ENCODE results near the gene RHOV.

DNA sequence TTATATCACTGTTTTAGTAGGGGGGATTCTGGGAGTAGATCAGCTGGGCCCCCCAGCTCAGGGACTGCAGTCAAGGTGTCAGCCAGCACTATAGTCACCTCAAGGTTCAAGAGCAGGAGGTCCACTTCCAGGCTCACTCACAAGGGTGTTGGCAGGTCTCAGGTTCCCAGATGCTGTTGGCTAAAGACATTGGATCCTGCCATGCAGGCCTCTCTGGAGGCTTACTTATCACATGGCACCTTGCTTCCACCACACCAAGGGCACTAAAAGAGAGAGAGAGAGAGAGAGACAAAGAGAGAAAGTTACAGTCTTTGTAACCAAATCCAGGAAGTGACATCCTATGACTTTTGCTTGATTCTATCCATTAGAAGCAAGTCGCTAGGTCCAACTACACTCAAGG, 38.0 kb downstream of the RHOV start:
- TF ChIP-seq EZH2 (IDR thresholded peaks at IDR 0.05; ENCODE audit: insufficient read depth, poor library complexity, severe bottlenecking) (no peak), EZH2phosphoT487 (IDR thresholded peaks at IDR 0.05; ENCODE audit: insufficient read depth, low read depth) (no peak)

Data from GM23248 (cell line).